Measurements from ENCODE around the gene ZPLD1. TPM values are rescaled to one million over a fixed set of nuclear protein-coding genes. Genes with fewer than 3 reads are reported as not detected.

Gene ZPLD1
- total and polyA plus RNA-seq, 2 of the 8 experiments (the other 6 are each of a cell fraction or from before 2014, with no cell fraction given): not detected

DNA sequence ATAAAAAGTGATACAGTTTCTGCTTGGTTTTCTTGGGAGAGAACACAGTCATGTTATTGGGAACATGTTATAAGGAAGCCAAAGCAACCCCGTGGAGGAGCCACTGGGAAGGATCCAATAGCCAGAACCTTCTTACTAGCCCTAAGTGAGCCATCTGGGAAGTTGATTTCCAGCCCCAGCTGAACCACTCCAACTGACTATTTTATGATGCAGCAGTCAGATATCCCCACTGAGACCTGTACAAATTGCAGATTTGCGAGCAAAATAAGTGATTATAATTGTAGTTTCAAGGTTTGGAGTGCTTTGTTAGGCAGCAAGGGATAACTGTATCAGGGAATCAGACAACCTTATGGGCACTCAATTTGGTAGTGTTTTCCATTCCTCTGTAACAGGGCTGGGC, 43.3 kb upstream of the ZPLD1 start:
- TF ChIP-seq HDAC2 (IDR thresholded peaks at IDR 0.05; ENCODE audit: borderline replicate concordance in 1 of 2, low read depth in 2 of 2, low read length in 2 of 2) (no peak), SRF (IDR thresholded peaks at IDR 0.05; ENCODE audit: low read depth, low read length) (no peak)
- 87% methylated on average over 2 of the region's 2 CpGs; no CpG with 5 or more reads in 1 of the 2 experiments for WGBS, 2 experiments (ENCODE audit: extremely low coverage in 1 of 2, insufficient coverage in 1 of 2, insufficient read length in 1 of 2, insufficient replicate concordance in 2 of 2, low coverage in 1 of 2, low lambda C conversion rate in 2 of 2, missing lambda C conversion rate in 1 of 2)

More for the DNA sequence above, 43.3 kb upstream of the ZPLD1 start:
- H2BK12ac ChIP-seq (ENCODE audit: low read depth, low read length): no peak overlapping the region
- no peaks in the 10 kb centered on the region for H4K20me1 ChIP-seq (replicated peaks in 1 of 2; ENCODE audit: control insufficient read depth in 1 of 2, insufficient read depth in 2 of 2, low read length in 2 of 2)
- no peak for DNase-seq (ENCODE audit: low read depth in 1 of 2, low spot score in 2 of 2)
- H2BK20ac ChIP-seq (ENCODE audit: low read length): no peak overlapping the region
- no peak overlapping the region for H3K4me2 ChIP-seq (ENCODE audit: insufficient read depth in 1 of 2, low read depth in 2 of 2, low read length in 2 of 2)
- H4K91ac ChIP-seq (replicated peaks; ENCODE audit: insufficient read length, low read length): no peak overlapping the region
- H3K27me3 ChIP-seq (replicated peaks in 1 of 4; ENCODE audit: control insufficient read depth in 3 of 4, extremely low read depth in 1 of 4, insufficient read depth in 3 of 4, low read length in 3 of 4): no peaks in the 10 kb centered on the region
- H3K36me3 ChIP-seq (ENCODE audit: control insufficient read depth in 2 of 4, insufficient read depth in 4 of 4, low read length in 3 of 4): no peaks in the 10 kb centered on the region
- no peak overlapping the region for H4K5ac ChIP-seq (ENCODE audit: insufficient read length, low read depth, low read length)
- FAIRE-seq: no peak
- H3K9ac ChIP-seq (replicated peaks in 1 of 4; ENCODE audit: extremely low read depth in 1 of 4, low read depth in 3 of 4, low read length in 3 of 4): no peak overlapping the region
- H3K56ac ChIP-seq (replicated peaks; ENCODE audit: insufficient read length, low read depth, low read length): no peak overlapping the region
- no peaks in the 10 kb centered on the region for H3K79me2 ChIP-seq (ENCODE audit: control insufficient read depth in 1 of 2, insufficient read depth in 2 of 2, low read length in 2 of 2)
- no peak overlapping the region for H4K8ac ChIP-seq (ENCODE audit: extremely low read depth, insufficient read depth, low read length)
- no peak overlapping the region for H2BK15ac ChIP-seq (ENCODE audit: low read length)
- no peak overlapping the region for H3K4me3 ChIP-seq (ENCODE audit: extremely low read depth in 1 of 4, insufficient read depth in 2 of 4, low read depth in 3 of 4, low read length in 4 of 4)
- no peaks in the 10 kb centered on the region for H3K4me1 ChIP-seq (replicated peaks in 1 of 4; ENCODE audit: control insufficient read depth in 3 of 4, insufficient read depth in 4 of 4, low read length in 3 of 4)
- H2AFZ ChIP-seq (ENCODE audit: low read length): no peak overlapping the region
- ChIA-PET CTCF (ENCODE audit: partially characterized antibody) (interaction anchor here (0.8 kb wide), 1 partner anchor 9 kb away, joined by 3 read pairs; no protein-coding TSS in a partner anchor), POLR2A (ENCODE audit: partially characterized antibody) (no interaction called here)
- H3K4ac ChIP-seq (replicated peaks; ENCODE audit: insufficient read length, low read depth, low read length): no peak overlapping the region
- no peak overlapping the region for H2BK120ac ChIP-seq (replicated peaks; ENCODE audit: low read depth, low read length)
- H3K23ac ChIP-seq (ENCODE audit: insufficient read length): no peak overlapping the region
- H2AK5ac ChIP-seq (ENCODE audit: low read depth, low read length): no peak overlapping the region
- H2BK5ac ChIP-seq (ENCODE audit: low read depth, low read length): no peak overlapping the region
- H3K79me1 ChIP-seq (ENCODE audit: low read depth, low read length): no peaks in the 10 kb centered on the region
- no peaks in the 10 kb centered on the region for H3K23me2 ChIP-seq (ENCODE audit: low read depth, low read length)
- no peak overlapping the region for H3K14ac ChIP-seq (ENCODE audit: insufficient read length)
- H3K27ac ChIP-seq (ENCODE audit: low read depth, low read length): no peak overlapping the region
- H3K18ac ChIP-seq (ENCODE audit: extremely low read depth, low read length): no peak overlapping the region
- H3K9me3 ChIP-seq (ENCODE audit: insufficient read depth in 2 of 2, low read depth in 1 of 2, low read length in 1 of 2): peaks cover 0 to 4% of the 10 kb centered on the region in 2 experiments; a peak in 1 of 4 replicates
